HEK293 (cell line): ENCODE results near the gene NT5C1B.

Source experiments
- CTCF ChIA-PET: fragments of 350-600 bp; formaldehyde crosslinking; extraction: SDS; loops from one replicate; lab custom pipeline; 2021; ENCODE audit warnings: antibody characterized with exemption; lab: Yijun Ruan, JAX
- POLR2A ChIA-PET: fragments of 300-600 bp; formaldehyde crosslinking; extraction: SDS; loops from one replicate; lab custom pipeline; 2020; ENCODE audit warnings: antibody characterized with exemption, inconsistent platforms; lab: Yijun Ruan, JAX
- H3K27ac ChIP-seq: fragments of 200-500 bp; sonication (Bioruptor generic); 2 replicates; pipeline ENCODE4 v1.5.1; 2014; ENCODE audit warnings: low read depth, low read length, control low read depth, inconsistent platforms; ENCODE audit errors: extremely low read depth
- H3K36me3 ChIP-seq, 2 experiments: fragments of 200-500 bp in 1 of 2; sonication (Bioruptor generic) in 1 of 2; 1 replicate in 1 of 2; 2 replicates in 1 of 2; pipeline ENCODE4 v1.5.1; 2014 to 2017; ENCODE audit warnings: inconsistent platforms in 2 of 2, low read length in 2 of 2; ENCODE audit not compliant: control insufficient read depth in 2 of 2, insufficient read depth in 1 of 2
- H3K4me1 ChIP-seq: fragments of 200-500 bp; sonication (Bioruptor generic); 2 replicates; pipeline ENCODE4 v1.5.1; 2014; ENCODE audit warnings: mild to moderate bottlenecking, low read length, inconsistent platforms; ENCODE audit not compliant: control insufficient read depth, insufficient read depth
- H3K4me3 ChIP-seq: 2 replicates; pipeline ENCODE4 v1.5.1; 2011; ENCODE audit warnings: low read depth, mild to moderate bottlenecking, control low read depth, low read length, moderate library complexity
- H3K9me3 ChIP-seq: fragments of 200-500 bp; sonication (Bioruptor generic); 2 replicates; pipeline ENCODE4 v1.5.1; 2014; ENCODE audit warnings: low read depth, low read length, inconsistent platforms; ENCODE audit not compliant: control insufficient read depth, insufficient read depth
- GFI1B ChIP-seq: fragments of 450-650 bp; formaldehyde crosslinking; IDR thresholded peaks from 2 replicates; pipeline ENCODE4 v1.5.1; 2016; ENCODE audit warnings: missing biosample characterization, missing genetic modification characterization
- HOXA7 ChIP-seq: sonication (generic); formaldehyde crosslinking; IDR thresholded peaks from 2 replicates; pipeline ENCODE4 v1.8.1; 2022; ENCODE audit warnings: missing genetic modification reagents, borderline replicate concordance
- KLF1 ChIP-seq: fragments of 450-650 bp; formaldehyde crosslinking; IDR thresholded peaks from 2 replicates; pipeline ENCODE4 v1.5.1; 2016; ENCODE audit warnings: missing biosample characterization, missing genetic modification characterization
- REST ChIP-seq: fragments of 450-650 bp; formaldehyde crosslinking; IDR thresholded peaks from 2 replicates; pipeline ENCODE4 v1.5.1; 2016; ENCODE audit warnings: missing biosample characterization, missing genetic modification characterization
- ZBTB10 ChIP-seq: fragments of 450-650 bp; formaldehyde crosslinking; IDR thresholded peaks from 2 replicates; pipeline ENCODE4 v1.5.1; 2016; ENCODE audit warnings: missing biosample characterization, missing genetic modification characterization
- ZBTB26 ChIP-seq: fragments of 450-650 bp; formaldehyde crosslinking; optimal IDR thresholded peaks from 2 replicates; pipeline ENCODE3; 2016; ENCODE audit warnings: missing biosample characterization, mild to moderate bottlenecking, missing genetic modification characterization
- ZBTB6 ChIP-seq: fragments of 450-650 bp; formaldehyde crosslinking; IDR thresholded peaks from 2 replicates; pipeline ENCODE4 v1.5.1; 2017; ENCODE audit warnings: missing biosample characterization, missing genetic modification characterization
- ZFP41 ChIP-seq: fragments of 450-650 bp; formaldehyde crosslinking; IDR thresholded peaks from 2 replicates; pipeline ENCODE4 v1.5.1; 2016; ENCODE audit warnings: missing biosample characterization, missing genetic modification characterization, borderline replicate concordance
- ZNF324 ChIP-seq: fragments of 450-650 bp; formaldehyde crosslinking; IDR thresholded peaks from 2 replicates; pipeline ENCODE4 v1.5.1; 2016; ENCODE audit warnings: missing biosample characterization, missing genetic modification characterization
- ZNF335 ChIP-seq: fragments of 450-650 bp; formaldehyde crosslinking; conservative IDR thresholded peaks from 2 replicates; pipeline ENCODE4 v1.5.1; 2016; ENCODE audit warnings: missing biosample characterization, missing genetic modification characterization
- ZNF404 ChIP-seq: fragments of 450-650 bp; formaldehyde crosslinking; IDR thresholded peaks from 2 replicates; pipeline ENCODE4 v1.5.1; 2017; ENCODE audit warnings: missing biosample characterization, missing genetic modification characterization
- ZNF449 ChIP-seq: fragments of 450-650 bp; formaldehyde crosslinking; IDR thresholded peaks from 2 replicates; pipeline ENCODE4 v1.5.1; 2017; ENCODE audit warnings: missing biosample characterization, mild to moderate bottlenecking, missing genetic modification characterization, moderate library complexity
- ZNF521 ChIP-seq: fragments of 450-650 bp; formaldehyde crosslinking; IDR thresholded peaks from 2 replicates; pipeline ENCODE4 v1.5.1; 2017; ENCODE audit warnings: missing biosample characterization, mild to moderate bottlenecking, missing genetic modification characterization
- ZNF624 ChIP-seq: fragments of 450-650 bp; formaldehyde crosslinking; IDR thresholded peaks from 2 replicates; pipeline ENCODE4 v1.5.1; 2017; ENCODE audit warnings: missing biosample characterization, missing genetic modification characterization
- ZNF654 ChIP-seq: fragments of 450-650 bp; formaldehyde crosslinking; IDR thresholded peaks from 2 replicates; pipeline ENCODE4 v1.5.1; 2016; ENCODE audit warnings: low read depth, missing biosample characterization, missing genetic modification characterization
- ZSCAN16 ChIP-seq: fragments of 450-650 bp; formaldehyde crosslinking; IDR thresholded peaks from 2 replicates; pipeline ENCODE4 v1.5.1; 2016; ENCODE audit warnings: missing biosample characterization, missing genetic modification characterization
- ZSCAN23 ChIP-seq: fragments of 450-650 bp; formaldehyde crosslinking; IDR thresholded peaks from 2 replicates; pipeline ENCODE4 v1.5.1; 2016; ENCODE audit warnings: missing biosample characterization, missing genetic modification characterization

Gene NT5C1B

GRCh38 chr2:18630541-18630940 lies 41.2 kb upstream of the NT5C1B start (continued):
- TF ChIP-seq ZNF449 (tag by site-specific recombination) (no peak), GFI1B (tag by site-specific recombination) (no peak), ZNF521 (no peak), HOXA7 (no peak), ZFP41 (tag by site-specific recombination) (no peak)

GRCh38 chr2:18630101-18630500 lies 40.7 kb upstream of the NT5C1B start:
- Histone ChIP-seq H3K4me3 (no peak overlapping the region), H3K9me3 (no peaks in the 10 kb centered on the region), H3K36me3 (no peaks in the 10 kb centered on the region), H3K4me1 (no peaks in the 10 kb centered on the region), H3K27ac (no peak overlapping the region)
- ChIA-PET CTCF (interaction anchor here (0.6 kb wide), 1 partner anchor 715 kb away, joined by 4 read pairs; no protein-coding TSS in a partner anchor), POLR2A (no interaction called here)
- TF ChIP-seq ZNF624 (tag by site-specific recombination) (no peak), ZNF404 (tag by site-specific recombination) (no peak), ZBTB6 (no peak), REST (tag by site-specific recombination) (no peak), ZNF654 (tag by site-specific recombination) (no peak), ZBTB10 (tag by site-specific recombination) (no peak), ZBTB26 (no peak), ZSCAN16 (tag by site-specific recombination) (no peak), ZNF335 (tag by site-specific recombination) (no peak), ZSCAN23 (tag by site-specific recombination) (no peak), ZNF324 (tag by site-specific recombination) (no peak), KLF1 (tag by site-specific recombination) (no peak)
